Muscle layer of colon (tissue), 2 donors: ENCODE measurements around the gene PGF.
A peak's percentile ranks its signal among the peaks of the same experiment; 100 is the strongest.

Experiments
- H3K27ac ChIP-seq: one replicate; pipeline ENCODE4 v1.7.0; 2013; ENCODE audit warnings: low read depth, mild to moderate bottlenecking, low read length, moderate library complexity
- H3K27me3 ChIP-seq, 2 donors: one replicate each; pipeline ENCODE4 v1.7.0; 2013; ENCODE audit warnings: low read length in 2 of 2, mild to moderate bottlenecking in 2 of 2; ENCODE audit not compliant: insufficient read depth in 2 of 2, control insufficient read depth in 1 of 2
- H3K36me3 ChIP-seq: one replicate; pipeline ENCODE4 v1.7.0; 2013; ENCODE audit warnings: mild to moderate bottlenecking, low read length; ENCODE audit not compliant: insufficient read depth
- H3K4me1 ChIP-seq: one replicate; pipeline ENCODE4 v1.7.0; 2013; ENCODE audit warnings: mild to moderate bottlenecking, low read length; ENCODE audit not compliant: insufficient read depth
- H3K4me3 ChIP-seq, 2 donors: one replicate each; pipeline ENCODE4 v1.7.0; 2013; ENCODE audit warnings: low read length in 2 of 2, low read depth in 1 of 2, mild to moderate bottlenecking in 1 of 2, moderate library complexity in 1 of 2
- H3K9ac ChIP-seq: one replicate; pipeline ENCODE4 v1.7.0; 2013; ENCODE audit warnings: low read length
- H3K9me3 ChIP-seq: one replicate; pipeline ENCODE4 v1.7.0; 2013; ENCODE audit warnings: mild to moderate bottlenecking, low read length
- donor health status: abdominal sarcoma.
- donor health status: Adenocarcinoma of cecum.

Gene PGF

GRCh38 chr14:74977164-74977900, 21.9 kb upstream of the PGF start:
- no peaks in the 10 kb centered on the region for H3K36me3 ChIP-seq
- H3K4me1 ChIP-seq: peaks cover 5% of the 10 kb centered on the region
- no peak overlapping the region for H3K9ac ChIP-seq
- H3K27ac ChIP-seq: no peak overlapping the region
- no peaks in the 10 kb centered on the region for H3K9me3 ChIP-seq
- no peak overlapping the region for H3K4me3 ChIP-seq
- H3K27me3 ChIP-seq: no peaks in the 10 kb centered on the region

- Histone ChIP-seq H3K27ac (no peak overlapping the region), H3K4me3 (no peak overlapping the region), H3K9ac (no peak overlapping the region), H3K27me3 (no peaks in the 10 kb centered on the region), H3K9me3 (no peaks in the 10 kb centered on the region), H3K36me3 (no peaks in the 10 kb centered on the region), H3K4me1 (peaks cover 5% of the 10 kb centered on the region)
Measured at GRCh38 chr14:74976264-74977113, 21.1 kb upstream of the PGF start.

GRCh38 chr14:74975059-74975810, 19.8 kb upstream of the PGF start:
- Histone ChIP-seq H3K4me1 (peaks cover 5% of the 10 kb centered on the region), H3K27me3 (no peaks in the 10 kb centered on the region), H3K9ac (no peak overlapping the region), H3K9me3 (no peaks in the 10 kb centered on the region), H3K27ac (no peak overlapping the region), H3K4me3 (no peak overlapping the region), H3K36me3 (no peaks in the 10 kb centered on the region)

GRCh38 chr14:74974364-74975058, 19.1 kb upstream of the PGF start:
- H3K9me3 ChIP-seq: no peaks in the 10 kb centered on the region
- H3K36me3 ChIP-seq: no peaks in the 10 kb centered on the region
- no peak overlapping the region for H3K4me3 ChIP-seq
- H3K27me3 ChIP-seq: no peaks in the 10 kb centered on the region
- peak overlapping the region; percentile 44 for H3K27ac ChIP-seq
- H3K4me1 ChIP-seq: peaks cover 5% of the 10 kb centered on the region
- no peak overlapping the region for H3K9ac ChIP-seq

- H3K4me3 ChIP-seq: no peak overlapping the region
- H3K4me1 ChIP-seq: peaks cover 5% of the 10 kb centered on the region
- H3K27ac ChIP-seq: peak overlapping the region; percentile 44
- H3K9ac ChIP-seq: no peak overlapping the region
- H3K36me3 ChIP-seq: no peaks in the 10 kb centered on the region
- no peaks in the 10 kb centered on the region for H3K27me3 ChIP-seq
- H3K9me3 ChIP-seq: no peaks in the 10 kb centered on the region
Measured at GRCh38 chr14:74973905-74974363, 18.5 kb upstream of the PGF start.

GRCh38 chr14:74973003-74973653, 17.7 kb upstream of the PGF start:
- H3K9me3 ChIP-seq: no peaks in the 10 kb centered on the region
- no peak overlapping the region for H3K27ac ChIP-seq
- no peaks in the 10 kb centered on the region for H3K27me3 ChIP-seq
- H3K9ac ChIP-seq: no peak overlapping the region
- no peak overlapping the region for H3K4me3 ChIP-seq
- peaks cover 5% of the 10 kb centered on the region for H3K4me1 ChIP-seq
- H3K36me3 ChIP-seq: no peaks in the 10 kb centered on the region

GRCh38 chr14:74968811-74969210, 13.4 kb upstream of the PGF start:
- H3K36me3 ChIP-seq: no peaks in the 10 kb centered on the region
- H3K4me3 ChIP-seq: no peak overlapping the region
- no peak overlapping the region for H3K9ac ChIP-seq
- no peaks in the 10 kb centered on the region for H3K9me3 ChIP-seq
- no peaks in the 10 kb centered on the region for H3K27me3 ChIP-seq
- H3K4me1 ChIP-seq: no peaks in the 10 kb centered on the region
- H3K27ac ChIP-seq: no peak overlapping the region

- Histone ChIP-seq H3K27ac (no peak overlapping the region), H3K9me3 (no peaks in the 10 kb centered on the region), H3K9ac (no peak overlapping the region), H3K4me1 (no peaks in the 10 kb centered on the region), H3K36me3 (no peaks in the 10 kb centered on the region), H3K4me3 (no peak overlapping the region), H3K27me3 (no peaks in the 10 kb centered on the region)
Measured at GRCh38 chr14:74965486-74966153, 10.2 kb upstream of the PGF start.

- no peaks in the 10 kb centered on the region for H3K27me3 ChIP-seq
- H3K9ac ChIP-seq: no peak overlapping the region
- no peaks in the 10 kb centered on the region for H3K9me3 ChIP-seq
- no peaks in the 10 kb centered on the region for H3K4me1 ChIP-seq
- H3K36me3 ChIP-seq: no peaks in the 10 kb centered on the region
- no peak overlapping the region for H3K27ac ChIP-seq
- no peak overlapping the region for H3K4me3 ChIP-seq
Measured at GRCh38 chr14:74964787-74965485, 9.5 kb upstream of the PGF start.

GRCh38 chr14:74963705-74964271, 8.4 kb upstream of the PGF start:
- no peak overlapping the region for H3K9ac ChIP-seq
- no peaks in the 10 kb centered on the region for H3K9me3 ChIP-seq
- no peak overlapping the region for H3K4me3 ChIP-seq
- H3K27ac ChIP-seq: no peak overlapping the region
- no peaks in the 10 kb centered on the region for H3K4me1 ChIP-seq
- no peaks in the 10 kb centered on the region for H3K36me3 ChIP-seq
- H3K27me3 ChIP-seq: no peaks in the 10 kb centered on the region
